ENCODE results near the gene PDCL2. TPM values are rescaled to one million over a fixed set of nuclear protein-coding genes. Genes with fewer than 3 reads are reported as not detected.

The PDCL2 gene
- total and polyA plus RNA-seq, 2 of the 13 experiments (the other 11 are each of a cell fraction or from before 2014, with no cell fraction given): not detected

DNA sequence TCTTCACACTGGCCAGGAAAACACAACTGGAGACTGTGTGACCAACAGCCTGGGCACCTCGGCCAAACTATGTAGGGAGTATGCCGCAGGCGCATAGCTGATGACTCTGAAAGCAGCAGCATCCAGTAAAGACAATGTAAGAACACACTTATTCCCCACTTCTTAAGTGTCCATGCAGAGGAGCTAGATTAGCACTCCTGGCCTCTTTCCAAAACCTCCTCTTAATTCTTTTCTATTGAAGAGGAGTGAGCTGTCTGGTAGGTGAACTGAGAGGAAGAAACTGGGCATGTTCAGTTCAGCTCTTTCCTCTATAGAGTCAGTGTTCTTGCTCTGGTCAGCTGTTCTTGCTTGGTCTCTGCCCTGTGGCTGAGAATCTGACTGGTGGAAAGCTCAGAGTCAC is 23.0 kb upstream of the PDCL2 start:
- intact Hi-C loops (cut with micrococcal nuclease; ENCODE audit: unreplicated experiment): no loop called here
- H3K27ac ChIP-seq (ENCODE audit: extremely low read length, insufficient read depth, low read length): no peak overlapping the region
- no peak overlapping the region for H2AFZ ChIP-seq (ENCODE audit: low read length)
- no peak overlapping the region for H3K4me2 ChIP-seq (ENCODE audit: low read depth, low read length)
- no peaks in the 10 kb centered on the region for H3K27me3 ChIP-seq (ENCODE audit: control insufficient read depth in 1 of 2, insufficient read depth in 2 of 2, low read length in 2 of 2)
- H3K4me3 ChIP-seq (replicated peaks in 1 of 3; ENCODE audit: insufficient read depth in 1 of 3, low read depth in 2 of 3, low read length in 3 of 3): no peak overlapping the region
- WGBS (ENCODE audit: low lambda C conversion rate): 30% methylated on average over 3 of the region's 3 CpGs
- no peaks in the 10 kb centered on the region for H3K79me2 ChIP-seq (ENCODE audit: insufficient read depth, low read length)
- no TSS peak for BruUV-seq (replicated peaks)
- no peaks in the 10 kb centered on the region for H4K20me1 ChIP-seq (ENCODE audit: insufficient read depth, low read length)
- no peak overlapping the region for H3K9ac ChIP-seq (ENCODE audit: insufficient read depth, low read depth, low read length)
- in situ Hi-C loops (cut with HindIII; ENCODE audit: extremely low pct_ligation_motif_present, low pct_unique_long_range_greater_than_20kb): no loop called here
- ChIA-PET CTCF (ENCODE audit: low intra/inter-chr PET ratio, low total read pairs) (no interaction called here), POLR2A (no interaction called here)
- FAIRE-seq (no peak), DNase-seq (ENCODE audit: low spot score) (no peak), ATAC-seq (no peak)
- H3K9me3 ChIP-seq (ENCODE audit: low read length): no peaks in the 10 kb centered on the region
- no peaks in the 10 kb centered on the region for H3K4me1 ChIP-seq (ENCODE audit: insufficient read depth, low read length)
- no peaks in the 10 kb centered on the region for H3K36me3 ChIP-seq (replicated peaks in 1 of 2; ENCODE audit: control insufficient read depth in 1 of 2, insufficient read depth in 2 of 2, low read length in 2 of 2)
- TF ChIP-seq NFE2L1 (CRISPR knock-in tag; IDR thresholded peaks at IDR 0.05; ENCODE audit: borderline replicate concordance): no peak

DNA sequence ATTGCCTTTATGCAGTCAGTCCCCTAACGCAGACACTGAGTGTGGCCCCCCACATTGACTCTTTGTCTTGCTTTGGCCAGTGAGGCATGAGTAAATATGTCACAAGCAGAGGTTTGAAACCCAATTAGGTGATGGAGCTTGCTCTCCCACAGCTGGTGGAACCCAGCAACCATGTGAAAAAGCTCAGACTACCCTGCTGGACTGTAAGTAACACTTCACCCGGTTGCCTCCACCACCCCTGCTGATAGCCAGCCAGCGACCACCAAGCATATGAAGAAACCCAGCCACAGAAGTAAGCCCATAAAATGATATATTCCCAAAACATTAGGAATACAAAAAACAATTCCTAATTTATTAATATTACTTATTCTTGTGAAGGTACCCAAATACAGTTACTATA is 21.6 kb upstream of the PDCL2 start:
- no peak overlapping the region for H3K4me3 ChIP-seq (replicated peaks in 1 of 3; ENCODE audit: insufficient read depth in 1 of 3, low read depth in 2 of 3, low read length in 3 of 3)
- H3K27ac ChIP-seq (ENCODE audit: extremely low read length, insufficient read depth, low read length): no peak overlapping the region
- FAIRE-seq (no peak), ATAC-seq (no peak), DNase-seq (ENCODE audit: low spot score) (no peak)
- no peak overlapping the region for H2AFZ ChIP-seq (ENCODE audit: low read length)
- 0% methylated on average over 2 of the region's 3 CpGs for WGBS (ENCODE audit: low lambda C conversion rate)
- in situ Hi-C loops (cut with HindIII; ENCODE audit: extremely low pct_ligation_motif_present, low pct_unique_long_range_greater_than_20kb): no loop called here
- no peak overlapping the region for H3K9ac ChIP-seq (ENCODE audit: insufficient read depth, low read depth, low read length)
- H3K27me3 ChIP-seq (ENCODE audit: control insufficient read depth in 1 of 2, insufficient read depth in 2 of 2, low read length in 2 of 2): no peaks in the 10 kb centered on the region
- no peaks in the 10 kb centered on the region for H3K9me3 ChIP-seq (ENCODE audit: low read length)
- CTCF ChIA-PET (ENCODE audit: low intra/inter-chr PET ratio, low total read pairs): no interaction called here
- H3K4me2 ChIP-seq (ENCODE audit: low read depth, low read length): no peak overlapping the region
- intact Hi-C loops (cut with micrococcal nuclease; ENCODE audit: unreplicated experiment): no loop called here
- no peaks in the 10 kb centered on the region for H4K20me1 ChIP-seq (ENCODE audit: insufficient read depth, low read length)
- H3K79me2 ChIP-seq (ENCODE audit: insufficient read depth, low read length): no peaks in the 10 kb centered on the region
- POLR2A ChIA-PET: no interaction called here
- H3K36me3 ChIP-seq (replicated peaks in 1 of 2; ENCODE audit: control insufficient read depth in 1 of 2, insufficient read depth in 2 of 2, low read length in 2 of 2): no peaks in the 10 kb centered on the region
- BruUV-seq (replicated peaks): no TSS peak
- H3K4me1 ChIP-seq (ENCODE audit: insufficient read depth, low read length): no peaks in the 10 kb centered on the region
- TF ChIP-seq TSC22D2 (CRISPR knock-in tag; IDR thresholded peaks at IDR 0.05; ENCODE audit: borderline replicate concordance): no peak
- TF ChIP-seq, protein P1, sequence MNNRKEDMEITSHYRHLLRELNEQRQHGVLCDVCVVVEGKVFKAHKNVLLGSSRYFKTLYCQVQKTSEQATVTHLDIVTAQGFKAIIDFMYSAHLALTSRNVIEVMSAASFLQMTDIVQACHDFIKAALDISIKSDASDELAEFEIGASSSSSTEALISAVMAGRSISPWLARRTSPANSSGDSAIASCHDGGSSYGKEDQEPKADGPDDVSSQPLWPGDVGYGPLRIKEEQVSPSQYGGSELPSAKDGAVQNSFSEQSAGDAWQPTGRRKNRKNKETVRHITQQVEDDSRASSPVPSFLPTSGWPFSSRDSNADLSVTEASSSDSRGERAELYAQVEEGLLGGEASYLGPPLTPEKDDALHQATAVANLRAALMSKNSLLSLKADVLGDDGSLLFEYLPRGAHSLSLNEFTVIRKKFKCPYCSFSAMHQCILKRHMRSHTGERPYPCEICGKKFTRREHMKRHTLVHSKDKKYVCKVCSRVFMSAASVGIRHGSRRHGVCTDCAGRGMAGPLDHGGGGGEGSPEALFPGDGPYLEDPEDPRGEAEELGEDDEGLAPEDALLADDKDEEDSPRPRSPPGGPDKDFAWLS (CRISPR knock-in tag; IDR thresholded peaks at IDR 0.05; ENCODE audit: borderline replicate concordance): no peak
- no peak for TF ChIP-seq NFE2 (CRISPR knock-in tag; IDR thresholded peaks at IDR 0.05)
- TF ChIP-seq ZNF607 (CRISPR knock-in tag; IDR thresholded peaks at IDR 0.05; ENCODE audit: borderline replicate concordance): no peak
- TF ChIP-seq ZNF3 (CRISPR knock-in tag; IDR thresholded peaks at IDR 0.05): no peak
- TF ChIP-seq ZNF430 (CRISPR knock-in tag; IDR thresholded peaks at IDR 0.05): no peak
- no peak for TF ChIP-seq CREM (IDR thresholded peaks at IDR 0.05)
- no peak for TF ChIP-seq CREM (CRISPR knock-in tag; IDR thresholded peaks at IDR 0.05)
- no peak for TF ChIP-seq ZNF850 (CRISPR knock-in tag; conservative IDR thresholded peaks at IDR 0.05)
- no peak for TF ChIP-seq SP1 (IDR thresholded peaks at IDR 0.05)
- no peak for TF ChIP-seq SP1 (CRISPR knock-in tag; IDR thresholded peaks at IDR 0.05)
- TF ChIP-seq, protein P2, sequence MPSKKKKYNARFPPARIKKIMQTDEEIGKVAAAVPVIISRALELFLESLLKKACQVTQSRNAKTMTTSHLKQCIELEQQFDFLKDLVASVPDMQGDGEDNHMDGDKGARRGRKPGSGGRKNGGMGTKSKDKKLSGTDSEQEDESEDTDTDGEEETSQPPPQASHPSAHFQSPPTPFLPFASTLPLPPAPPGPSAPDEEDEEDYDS (CRISPR knock-in tag; IDR thresholded peaks at IDR 0.05): no peak
